K562 (cell line): ENCODE measurements around the gene FHIT. TPM values are rescaled to one million over a fixed set of nuclear protein-coding genes. Genes with fewer than 3 reads are reported as not detected.
A peak's percentile ranks its signal among the peaks of the same experiment; 100 is the strongest.

ENCODE experiments used
- CEBPZ ChIP-seq: fragments of 150-350 bp; IDR thresholded peaks from 2 replicates; pipeline ENCODE4 v1.6.1; 2014; ENCODE audit warnings: low read depth, mild to moderate bottlenecking, low read length, borderline replicate concordance
- DEAF1 ChIP-seq: fragments of 450-650 bp; formaldehyde crosslinking; IDR thresholded peaks from 2 replicates; pipeline ENCODE4 v1.4.0; 2020; ENCODE audit warnings: mild to moderate bottlenecking, moderate library complexity
- GABPA ChIP-seq: fragments of 200-800 bp; sonication (Bioruptor generic); conservative IDR thresholded peaks from 2 replicates; pipeline ENCODE4 v1.6.1; 2016; ENCODE audit warnings: low read depth, missing genetic modification characterization, missing compliant biosample characterization
- HMBOX1 ChIP-seq: sonication (generic); IDR thresholded peaks from 2 replicates; pipeline ENCODE4 v1.6.1; 2016
- HMGXB4 ChIP-seq: sonication (generic); formaldehyde crosslinking; IDR thresholded peaks from 2 replicates; pipeline ENCODE4 v1.8.1; 2023; ENCODE audit warnings: mild to moderate bottlenecking, missing genetic modification reagents
- NCOR1 ChIP-seq: fragments of 450-650 bp; IDR thresholded peaks from 2 replicates; pipeline ENCODE4 v1.6.1; 2016; ENCODE audit warnings: mild to moderate bottlenecking, moderate library complexity
- NEUROD1 ChIP-seq: fragments of 150-350 bp; IDR thresholded peaks from 2 replicates; pipeline ENCODE4 v1.6.1; 2014; ENCODE audit warnings: borderline replicate concordance, low read length, low read depth; ENCODE audit not compliant: partially characterized antibody
- NFIC ChIP-seq: fragments of 450-650 bp; IDR thresholded peaks from 2 replicates; pipeline ENCODE4 v1.6.1; 2017; ENCODE audit warnings: mild to moderate bottlenecking, inconsistent platforms
- POU5F1 ChIP-seq: fragments of 150-350 bp; IDR thresholded peaks from 2 replicates; pipeline ENCODE4 v1.6.1; 2014; ENCODE audit warnings: borderline replicate concordance, low read length, low read depth, mild to moderate bottlenecking; ENCODE audit not compliant: partially characterized antibody
- RCOR1 ChIP-seq, 2 experiments: IDR thresholded peaks; 2 replicates each; pipeline ENCODE4 v1.6.1; 2012; ENCODE audit warnings: low read depth in 2 of 2, low read length in 2 of 2, borderline replicate concordance in 1 of 2, improper control_type of control experiment in 1 of 2
- SIX5 ChIP-seq, 2 experiments: IDR thresholded peaks; 2 replicates each; pipeline ENCODE4 v1.6.1; 2011; ENCODE audit warnings: low read length in 2 of 2, borderline replicate concordance in 1 of 2, low read depth in 1 of 2, mild to moderate bottlenecking in 1 of 2, moderate library complexity in 1 of 2; ENCODE audit not compliant: insufficient read depth in 1 of 2
- SOX6 ChIP-seq: fragments of 450-650 bp; IDR thresholded peaks from 2 replicates; pipeline ENCODE4 v1.6.1; 2014; ENCODE audit warnings: mild to moderate bottlenecking
- TBL1XR1 ChIP-seq, 2 experiments: IDR thresholded peaks; 2 replicates each; pipeline ENCODE4 v1.6.1; 2012; ENCODE audit warnings: improper control_type of control experiment in 2 of 2, low read length in 2 of 2, mild to moderate bottlenecking in 1 of 2
- USF2 ChIP-seq: sonication (generic); formaldehyde crosslinking; IDR thresholded peaks from 2 replicates; pipeline ENCODE4 v1.5.0; 2020; ENCODE audit warnings: missing genetic modification reagents
- ZBED1 ChIP-seq: IDR thresholded peaks from 2 replicates; pipeline ENCODE4 v1.6.1; 2014
- ZFP30 ChIP-seq: fragments of 250-450 bp; sonication (Bioruptor Pico); IDR thresholded peaks from 2 replicates; pipeline ENCODE4 v1.8.0; 2022; ENCODE audit warnings: moderate library complexity, mild to moderate bottlenecking, inconsistent platforms, borderline replicate concordance
- ZNF589 ChIP-seq: fragments of 200-800 bp; sonication (Bioruptor generic); IDR thresholded peaks from 2 replicates; pipeline ENCODE4 v1.6.1; 2016; ENCODE audit warnings: low read depth, missing genetic modification characterization, missing compliant biosample characterization
- ZNF79 ChIP-seq: fragments of 250-450 bp; sonication (Bioruptor Pico); IDR thresholded peaks from 2 replicates; pipeline ENCODE4 v1.4.0; 2020; ENCODE audit warnings: low read depth, mild to moderate bottlenecking, moderate library complexity
- polyA plus RNA-seq, 8 experiments: library from polyadenylated mRNA; depleted of rRNA in 4 of 8; stranded (reverse) in 5 of 8; unstranded in 3 of 8; fragments of >200 nt; fragmentation: Nextera tagmentation in 2 of 8; fragmentation: Illumina TruSeq in 1 of 8; extraction: Ambion mirVana in 2 of 8; extraction: Trizol in 1 of 8; gene quantifications; 2 replicates each; pipeline versions ENCODE4 v1.2.1 to v1.2.3, GENCODE V29; 2011 to 2014; ENCODE audit warnings: inconsistent platforms in 1 of 8, missing spikeins in 1 of 8
- total RNA-seq, 7 experiments: library from RNA; depleted of rRNA in 6 of 7; stranded (reverse); fragments of >200 nt in 6 of 7; fragmentation: Illumina TruSeq in 2 of 7; extraction: Trizol in 2 of 7; gene quantifications; 2 replicates each; pipeline versions ENCODE4 v1.2.1 to v1.2.3, GENCODE V29; 2011 to 2021; ENCODE audit warnings: low replicate concordance in 1 of 7

FHIT gene
- total and polyA plus RNA-seq, 9 of the 15 experiments (the other 6 are each of a cell fraction or from before 2014, with no cell fraction given): 1.7 to 9.1 (median 4.3) TPM

GRCh38 chr3:61032991-61033390 is 218.3 kb downstream of the FHIT start (continued):
- TF ChIP-seq CEBPZ: no peak
- no peak for TF ChIP-seq DEAF1 (CRISPR knock-in tag)
- TF ChIP-seq SIX5 (IDR thresholded peaks at IDR 0.05; ENCODE audit: borderline replicate concordance in 1 of 2, insufficient read depth in 1 of 2, low read depth in 1 of 2, low read length in 2 of 2): no peak
- TF ChIP-seq POU5F1: no peak
- no peak for TF ChIP-seq ZNF589 (CRISPR knock-in tag)
- TF ChIP-seq GABPA (tag): no peak
- no peak for TF ChIP-seq HMGXB4 (CRISPR knock-in tag)
- 0 out of 4 replicates have a peak, but pooled peaks of 1 of the 2 experiments have one; percentile 15 for TF ChIP-seq RCOR1 (IDR thresholded peaks at IDR 0.05; ENCODE audit: borderline replicate concordance in 1 of 2, low read depth in 2 of 2, low read length in 2 of 2)
- peak; percentile 49; the same call in 1 of the 2 replicates for TF ChIP-seq NCOR1
- no peak for TF ChIP-seq ZFP30 (CRISPR knock-in tag)
- TF ChIP-seq HMBOX1: peak; percentile 38; the same call in 1 of the 2 replicates
- peak; percentile 47; the same call in 1 of the 2 replicates for TF ChIP-seq SOX6
- no peak for TF ChIP-seq ZBED1
- TF ChIP-seq USF2 (CRISPR knock-in tag): no peak
- no peak for TF ChIP-seq ZNF79 (CRISPR knock-in tag)
- TF ChIP-seq TBL1XR1 (IDR thresholded peaks at IDR 0.05; ENCODE audit: low read length in 2 of 2): no peak
- TF ChIP-seq NEUROD1: no peak
- peak; percentile 71 for TF ChIP-seq NFIC
